K562 (cell line): ENCODE measurements around the gene SLC5A6. TPM values are rescaled to one million over a fixed set of nuclear protein-coding genes. Genes with fewer than 3 reads are reported as not detected.

Experiments
- CHCHD3 ChIP-seq: fragments of 250-450 bp; sonication (Bioruptor Pico); IDR thresholded peaks from 2 replicates; pipeline ENCODE4 v2.1.2; 2022; ENCODE audit warnings: mild to moderate bottlenecking
- CLOCK ChIP-seq: fragments of 250-450 bp; sonication (Bioruptor Pico); IDR thresholded peaks from 2 replicates; pipeline ENCODE4 v1.4.0; 2020; ENCODE audit warnings: mild to moderate bottlenecking, moderate library complexity, borderline replicate concordance
- CXXC5 ChIP-seq: fragments of 250-450 bp; sonication (Bioruptor Pico); IDR thresholded peaks from 2 replicates; pipeline ENCODE4 v1.8.0; 2022; ENCODE audit warnings: inconsistent platforms, mild to moderate bottlenecking, moderate library complexity
- HSF4 ChIP-seq: fragments of 250-450 bp; sonication (Bioruptor Pico); IDR thresholded peaks from 2 replicates; pipeline ENCODE4 v2.1.2; 2022; ENCODE audit warnings: mild to moderate bottlenecking, moderate library complexity, borderline replicate concordance
- NCOA1 ChIP-seq: fragments of 450-650 bp; IDR thresholded peaks from 2 replicates; pipeline ENCODE4 v1.6.1; 2016; ENCODE audit warnings: low read depth
- PTTG1 ChIP-seq: fragments of 450-650 bp; IDR thresholded peaks from 2 replicates; pipeline ENCODE4 v1.6.1; 2016; ENCODE audit warnings: low read depth, mild to moderate bottlenecking, missing genetic modification characterization, missing compliant biosample characterization
- RFX7 ChIP-seq: fragments of 250-450 bp; sonication (Bioruptor Pico); IDR thresholded peaks from 2 replicates; pipeline ENCODE4 v1.5.1; 2021; ENCODE audit warnings: mild to moderate bottlenecking
- SMAD1 ChIP-seq: fragments of 150-350 bp; IDR thresholded peaks from 2 replicates; pipeline ENCODE4 v1.6.1; 2014; ENCODE audit warnings: low read length, low read depth; ENCODE audit not compliant: partially characterized antibody
- TCFL5 ChIP-seq: fragments of 250-450 bp; sonication (Bioruptor Pico); conservative IDR thresholded peaks from 2 replicates; pipeline ENCODE4 v1.6.1; 2021; ENCODE audit warnings: mild to moderate bottlenecking, moderate library complexity, matching md5 sums
- ZBTB17 ChIP-seq: fragments of 450-650 bp; formaldehyde crosslinking; IDR thresholded peaks from 2 replicates; pipeline ENCODE4 v1.4.0; 2020; ENCODE audit warnings: mild to moderate bottlenecking
- ZBTB8A ChIP-seq: fragments of 450-650 bp; IDR thresholded peaks from 2 replicates; pipeline ENCODE4 v1.6.1; 2018; ENCODE audit warnings: mild to moderate bottlenecking, moderate library complexity; ENCODE audit not compliant: partially characterized antibody
- ZNF12 ChIP-seq: sonication (generic); formaldehyde crosslinking; IDR thresholded peaks from 2 replicates; pipeline ENCODE4 v1.4.0; 2020; ENCODE audit warnings: mild to moderate bottlenecking, missing genetic modification reagents
- ZNF3 ChIP-seq: fragments of 250-450 bp; sonication (Bioruptor Pico); IDR thresholded peaks from 2 replicates; pipeline ENCODE4 v1.5.0; 2021; ENCODE audit warnings: mild to moderate bottlenecking, moderate library complexity
- ZNF696 ChIP-seq: fragments of 250-450 bp; sonication (Bioruptor Pico); conservative IDR thresholded peaks from 2 replicates; pipeline ENCODE4 v1.4.0; 2020; ENCODE audit warnings: mild to moderate bottlenecking, moderate library complexity
- polyA plus RNA-seq, 8 experiments: library from polyadenylated mRNA; depleted of rRNA in 4 of 8; stranded (reverse) in 5 of 8; unstranded in 3 of 8; fragments of >200 nt; fragmentation: Nextera tagmentation in 2 of 8; fragmentation: Illumina TruSeq in 1 of 8; extraction: Ambion mirVana in 2 of 8; extraction: Trizol in 1 of 8; gene quantifications; 2 replicates each; pipeline versions ENCODE4 v1.2.1 to v1.2.3, GENCODE V29; 2011 to 2014; ENCODE audit warnings: inconsistent platforms in 1 of 8, missing spikeins in 1 of 8
- total RNA-seq, 7 experiments: library from RNA; depleted of rRNA in 6 of 7; stranded (reverse); fragments of >200 nt in 6 of 7; fragmentation: Illumina TruSeq in 2 of 7; extraction: Trizol in 2 of 7; gene quantifications; 2 replicates each; pipeline versions ENCODE4 v1.2.1 to v1.2.3, GENCODE V29; 2011 to 2021; ENCODE audit warnings: low replicate concordance in 1 of 7
- TF ChIP-seq, protein P1 (sequence below), 2 experiments: fragments of 450-650 bp; conservative IDR thresholded peaks; 2 replicates each; pipeline ENCODE4 v1.6.1; 2017; ENCODE audit warnings: mild to moderate bottlenecking in 2 of 2, moderate library complexity in 2 of 2
- TF ChIP-seq, protein P2 (sequence below): fragments of 450-650 bp; IDR thresholded peaks from 2 replicates; pipeline ENCODE4 v1.6.1; 2018; ENCODE audit not compliant: partially characterized antibody
- TF ChIP-seq, protein P3 (sequence below): sonication (generic); formaldehyde crosslinking; IDR thresholded peaks from 2 replicates; pipeline ENCODE4 v1.8.0; 2022; ENCODE audit warnings: missing genetic modification reagents, mild to moderate bottlenecking, borderline replicate concordance

SLC5A6 gene
- total and polyA plus RNA-seq, 9 of the 15 experiments (the other 6 are each of a cell fraction or from before 2014, with no cell fraction given): 32.6 to 137 (median 107) TPM

DNA sequence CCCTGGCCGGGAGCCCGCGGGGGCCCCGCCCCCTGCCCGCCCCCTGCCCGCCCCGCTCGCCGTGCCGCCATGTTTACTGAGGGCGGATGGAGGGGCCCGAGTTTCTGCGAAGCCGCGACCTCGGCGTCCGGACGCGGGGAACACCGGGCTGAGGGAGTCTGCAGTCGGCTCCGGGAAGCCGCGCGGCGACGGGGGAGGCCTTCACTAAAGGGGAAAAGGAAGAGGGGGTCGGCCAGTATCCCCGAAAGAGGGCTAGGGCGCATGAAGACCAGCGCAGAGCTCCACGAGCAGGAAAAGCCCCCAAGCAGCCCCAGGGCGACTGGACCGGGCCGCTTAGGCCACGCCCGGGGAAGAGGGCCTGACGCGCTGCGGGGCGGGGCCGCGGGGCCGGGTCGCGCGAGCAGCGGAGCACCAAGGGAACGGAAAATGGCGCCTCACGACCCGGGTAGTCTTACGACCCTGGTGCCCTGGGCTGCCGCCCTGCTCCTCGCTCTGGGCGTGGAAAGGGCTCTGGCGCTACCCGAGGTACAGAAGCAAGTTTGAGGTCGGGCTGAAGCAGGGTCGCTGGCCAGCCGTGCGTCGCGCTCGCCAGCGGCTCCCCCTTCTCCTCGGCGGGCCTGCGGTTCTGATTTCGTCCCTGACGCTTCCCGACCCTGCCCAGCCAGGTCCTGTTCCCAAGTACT is at the start of gene SLC5A6, which contains the start of gene ATRAID (continued):
- TF ChIP-seq CHCHD3 (CRISPR knock-in tag) (no peak), RFX7 (CRISPR knock-in tag) (no peak), SMAD1 (peak; percentile 12), ZNF3 (no peak), PTTG1 (no peak), HSF4 (CRISPR knock-in tag) (no peak), TCFL5 (CRISPR knock-in tag) (no peak), ZBTB17 (CRISPR knock-in tag) (peak; percentile 27; the same call in 1 of the 2 replicates), CXXC5 (peak; percentile 91), CLOCK (CRISPR knock-in tag) (no peak), ZNF12 (no peak; the same call in 1 of the 2 replicates), NCOA1 (no peak), ZBTB8A (no peak), ZNF696 (no peak)
- TF ChIP-seq, protein P1, sequence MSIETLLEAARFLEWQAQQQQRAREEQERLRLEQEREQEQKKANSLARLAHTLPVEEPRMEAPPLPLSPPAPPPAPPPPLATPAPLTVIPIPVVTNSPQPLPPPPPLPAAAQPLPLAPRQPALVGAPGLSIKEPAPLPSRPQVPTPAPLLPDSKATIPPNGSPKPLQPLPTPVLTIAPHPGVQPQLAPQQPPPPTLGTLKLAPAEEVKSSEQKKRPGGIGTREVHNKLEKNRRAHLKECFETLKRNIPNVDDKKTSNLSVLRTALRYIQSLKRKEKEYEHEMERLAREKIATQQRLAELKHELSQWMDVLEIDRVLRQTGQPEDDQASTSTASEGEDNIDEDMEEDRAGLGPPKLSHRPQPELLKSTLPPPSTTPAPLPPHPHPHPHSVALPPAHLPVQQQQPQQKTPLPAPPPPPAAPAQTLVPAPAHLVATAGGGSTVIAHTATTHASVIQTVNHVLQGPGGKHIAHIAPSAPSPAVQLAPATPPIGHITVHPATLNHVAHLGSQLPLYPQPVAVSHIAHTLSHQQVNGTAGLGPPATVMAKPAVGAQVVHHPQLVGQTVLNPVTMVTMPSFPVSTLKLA (conservative IDR thresholded peaks at IDR 0.05): peak; percentile 84 to 93
- TF ChIP-seq, protein P2, sequence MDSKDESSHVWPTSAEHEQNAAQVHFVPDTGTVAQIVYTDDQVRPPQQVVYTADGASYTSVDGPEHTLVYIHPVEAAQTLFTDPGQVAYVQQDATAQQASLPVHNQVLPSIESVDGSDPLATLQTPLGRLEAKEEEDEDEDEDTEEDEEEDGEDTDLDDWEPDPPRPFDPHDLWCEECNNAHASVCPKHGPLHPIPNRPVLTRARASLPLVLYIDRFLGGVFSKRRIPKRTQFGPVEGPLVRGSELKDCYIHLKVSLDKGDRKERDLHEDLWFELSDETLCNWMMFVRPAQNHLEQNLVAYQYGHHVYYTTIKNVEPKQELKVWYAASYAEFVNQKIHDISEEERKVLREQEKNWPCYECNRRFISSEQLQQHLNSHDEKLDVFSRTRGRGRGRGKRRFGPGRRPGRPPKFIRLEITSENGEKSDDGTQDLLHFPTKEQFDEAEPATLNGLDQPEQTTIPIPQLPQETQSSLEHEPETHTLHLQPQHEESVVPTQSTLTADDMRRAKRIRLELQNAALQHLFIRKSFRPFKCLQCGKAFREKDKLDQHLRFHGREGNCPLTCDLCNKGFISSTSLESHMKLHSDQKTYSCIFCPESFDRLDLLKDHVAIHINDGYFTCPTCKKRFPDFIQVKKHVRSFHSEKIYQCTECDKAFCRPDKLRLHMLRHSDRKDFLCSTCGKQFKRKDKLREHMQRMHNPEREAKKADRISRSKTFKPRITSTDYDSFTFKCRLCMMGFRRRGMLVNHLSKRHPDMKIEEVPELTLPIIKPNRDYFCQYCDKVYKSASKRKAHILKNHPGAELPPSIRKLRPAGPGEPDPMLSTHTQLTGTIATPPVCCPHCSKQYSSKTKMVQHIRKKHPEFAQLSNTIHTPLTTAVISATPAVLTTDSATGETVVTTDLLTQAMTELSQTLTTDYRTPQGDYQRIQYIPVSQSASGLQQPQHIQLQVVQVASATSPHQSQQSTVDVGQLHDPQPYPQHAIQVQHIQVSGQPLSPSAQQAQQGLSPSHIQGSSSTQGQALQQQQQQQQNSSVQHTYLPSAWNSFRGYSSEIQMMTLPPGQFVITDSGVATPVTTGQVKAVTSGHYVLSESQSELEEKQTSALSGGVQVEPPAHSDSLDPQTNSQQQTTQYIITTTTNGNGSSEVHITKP: peak; percentile 85
- TF ChIP-seq, protein P3, sequence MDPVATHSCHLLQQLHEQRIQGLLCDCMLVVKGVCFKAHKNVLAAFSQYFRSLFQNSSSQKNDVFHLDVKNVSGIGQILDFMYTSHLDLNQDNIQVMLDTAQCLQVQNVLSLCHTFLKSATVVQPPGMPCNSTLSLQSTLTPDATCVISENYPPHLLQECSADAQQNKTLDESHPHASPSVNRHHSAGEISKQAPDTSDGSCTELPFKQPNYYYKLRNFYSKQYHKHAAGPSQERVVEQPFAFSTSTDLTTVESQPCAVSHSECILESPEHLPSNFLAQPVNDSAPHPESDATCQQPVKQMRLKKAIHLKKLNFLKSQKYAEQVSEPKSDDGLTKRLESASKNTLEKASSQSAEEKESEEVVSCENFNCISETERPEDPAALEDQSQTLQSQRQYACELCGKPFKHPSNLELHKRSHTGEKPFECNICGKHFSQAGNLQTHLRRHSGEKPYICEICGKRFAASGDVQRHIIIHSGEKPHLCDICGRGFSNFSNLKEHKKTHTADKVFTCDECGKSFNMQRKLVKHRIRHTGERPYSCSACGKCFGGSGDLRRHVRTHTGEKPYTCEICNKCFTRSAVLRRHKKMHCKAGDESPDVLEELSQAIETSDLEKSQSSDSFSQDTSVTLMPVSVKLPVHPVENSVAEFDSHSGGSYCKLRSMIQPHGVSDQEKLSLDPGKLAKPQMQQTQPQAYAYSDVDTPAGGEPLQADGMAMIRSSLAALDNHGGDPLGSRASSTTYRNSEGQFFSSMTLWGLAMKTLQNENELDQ (CRISPR knock-in tag): no peak
